Activated CD8-positive, alpha-beta T cell treated with anti-CD3 and anti-CD28 coated beads for 36 hours (primary cell): ENCODE data around the gene VPS37C. TPM values are rescaled to one million over a fixed set of nuclear protein-coding genes. Genes with fewer than 3 reads are reported as not detected.

Experiments used
- ATAC-seq: fragments of 200-7000 bp; cut with Tn5 transposase; one replicate; pipeline ENCODE4 v1.10.0; 2021; ENCODE audit warnings: mild to moderate bottlenecking, moderate library complexity
- CTCF ChIA-PET: fragments of 350-600 bp; sonication (Branson Sonifier 250); formaldehyde crosslinking; loops from one replicate; lab custom pipeline; 2021; ENCODE audit warnings: antibody characterized with exemption; lab: Charles Lee
- POLR2A ChIA-PET: fragments of 350-600 bp; sonication (Branson Sonifier 250); formaldehyde crosslinking; loops from one replicate; lab custom pipeline; 2021; ENCODE audit warnings: antibody characterized with exemption; lab: Charles Lee
- DNase-seq: peaks from one replicate; pipeline ENCODE4 v3.0.0-alpha.2; 2020
- H3K27ac Mint-ChIP-seq: one replicate; pipeline ENCODE4 v1.8.0; 2021; ENCODE audit warnings: mild to moderate bottlenecking, mixed read lengths
- H3K27me3 Mint-ChIP-seq: one replicate; pipeline ENCODE4 v1.8.0; 2021; ENCODE audit warnings: mixed read lengths
- H3K36me3 Mint-ChIP-seq: one replicate; pipeline ENCODE4 v1.8.0; 2021; ENCODE audit warnings: low read depth, mixed read lengths
- H3K4me1 Mint-ChIP-seq: one replicate; pipeline ENCODE4 v1.8.0; 2021; ENCODE audit warnings: low read depth, mixed read lengths
- H3K4me3 Mint-ChIP-seq: one replicate; pipeline ENCODE4 v1.8.0; 2021; ENCODE audit warnings: mild to moderate bottlenecking, moderate library complexity, mixed read lengths
- H3K9me3 Mint-ChIP-seq: one replicate; pipeline ENCODE4 v1.8.0; 2021; ENCODE audit warnings: mixed read lengths
- intact Hi-C: fragments of 100-400 bp; cut with micrococcal nuclease; formaldehyde crosslinking; loops from one replicate; pipeline ENCODE4 v1.10.0; 2022
- total RNA-seq, 2 experiments: library from RNA; stranded (reverse); gene quantifications; one replicate each; pipeline ENCODE4 v1.2.3, GENCODE V29; 2021
- TF ChIP-seq, protein P1 (sequence below): fragments of 200-600 bp; IDR thresholded peaks from one replicate; pipeline ENCODE4 v1.8.0; 2022; ENCODE audit warnings: antibody characterized with exemption, mild to moderate bottlenecking

VPS37C gene
- total RNA-seq, 2 experiments from 2014 or later = 6.6 to 7.2 TPM

DNA sequence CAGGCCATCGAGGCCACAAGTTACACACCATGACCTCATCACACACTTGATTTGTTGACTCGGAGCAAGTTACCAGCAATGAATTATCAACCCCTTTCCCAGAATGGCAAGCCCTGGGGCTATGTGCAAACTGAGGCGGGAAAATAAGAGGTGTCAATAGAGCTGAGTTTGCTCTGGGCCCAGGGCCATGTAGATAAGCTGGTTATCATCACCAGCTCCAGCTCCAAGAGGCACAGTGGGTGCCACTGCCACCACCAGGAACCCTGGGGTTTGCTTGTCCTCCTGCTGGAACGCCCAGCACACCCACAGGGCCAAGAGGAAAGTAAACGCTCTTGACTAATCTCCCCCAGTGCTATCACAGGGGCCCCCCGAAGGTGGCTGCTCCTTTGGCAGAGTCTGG, 13.0 kb upstream of the VPS37C start:
- CTCF ChIA-PET = interaction anchor here (1.1 to 3.1 kb wide), 4 partner anchors 13 to 44 kb away, joined by 3 to 19 read pairs (median 3); no protein-coding TSS in a partner anchor
- Mint-ChIP-seq H3K27ac (no peak overlapping the region), H3K36me3 (no peaks in the 10 kb centered on the region), H3K27me3 (no peaks in the 10 kb centered on the region), H3K4me1 (peaks cover 13% of the 10 kb centered on the region), H3K9me3 (peaks cover 11% of the 10 kb centered on the region), H3K4me3 (no peak overlapping the region)
- DNase-seq (no peak), ATAC-seq (no peak)
- intact Hi-C loops = no loop called here
- TF ChIP-seq, protein P1, sequence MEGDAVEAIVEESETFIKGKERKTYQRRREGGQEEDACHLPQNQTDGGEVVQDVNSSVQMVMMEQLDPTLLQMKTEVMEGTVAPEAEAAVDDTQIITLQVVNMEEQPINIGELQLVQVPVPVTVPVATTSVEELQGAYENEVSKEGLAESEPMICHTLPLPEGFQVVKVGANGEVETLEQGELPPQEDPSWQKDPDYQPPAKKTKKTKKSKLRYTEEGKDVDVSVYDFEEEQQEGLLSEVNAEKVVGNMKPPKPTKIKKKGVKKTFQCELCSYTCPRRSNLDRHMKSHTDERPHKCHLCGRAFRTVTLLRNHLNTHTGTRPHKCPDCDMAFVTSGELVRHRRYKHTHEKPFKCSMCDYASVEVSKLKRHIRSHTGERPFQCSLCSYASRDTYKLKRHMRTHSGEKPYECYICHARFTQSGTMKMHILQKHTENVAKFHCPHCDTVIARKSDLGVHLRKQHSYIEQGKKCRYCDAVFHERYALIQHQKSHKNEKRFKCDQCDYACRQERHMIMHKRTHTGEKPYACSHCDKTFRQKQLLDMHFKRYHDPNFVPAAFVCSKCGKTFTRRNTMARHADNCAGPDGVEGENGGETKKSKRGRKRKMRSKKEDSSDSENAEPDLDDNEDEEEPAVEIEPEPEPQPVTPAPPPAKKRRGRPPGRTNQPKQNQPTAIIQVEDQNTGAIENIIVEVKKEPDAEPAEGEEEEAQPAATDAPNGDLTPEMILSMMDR = no peak
- POLR2A ChIA-PET = interaction anchor here (1.3 kb wide), 1 partner anchor 16 kb away, joined by 4 read pairs; no protein-coding TSS in a partner anchor

DNA sequence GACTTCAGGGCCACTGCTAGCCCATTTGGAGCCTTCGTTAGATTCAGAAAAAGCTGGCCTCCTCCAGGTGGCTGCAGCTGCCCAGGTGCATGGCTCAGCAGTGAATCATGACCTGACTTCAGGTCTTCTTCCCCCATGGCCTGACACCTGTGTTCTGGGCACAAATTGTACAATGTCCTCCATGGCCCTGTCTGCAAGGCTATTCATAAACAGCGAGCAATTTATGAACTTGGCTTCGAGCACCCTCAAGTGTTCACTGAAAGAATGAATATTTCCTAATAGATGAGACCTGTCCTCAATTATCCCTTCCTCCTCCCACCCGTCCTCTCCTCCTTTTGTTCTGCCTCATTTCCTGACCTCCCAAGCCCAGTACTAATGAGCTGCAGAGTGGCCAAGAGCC, 12.2 kb upstream of the VPS37C start:
- Mint-ChIP-seq H3K27ac (no peak overlapping the region), H3K36me3 (no peaks in the 10 kb centered on the region), H3K27me3 (no peaks in the 10 kb centered on the region), H3K4me1 (peaks cover 17% of the 10 kb centered on the region), H3K9me3 (peaks cover 11% of the 10 kb centered on the region), H3K4me3 (no peak overlapping the region)
- DNase-seq (no peak), ATAC-seq (no peak)
- TF ChIP-seq, protein P1 = no peak
- ChIA-PET CTCF (interaction anchor here (1.1 kb wide), 1 partner anchor 43 kb away, joined by 3 read pairs; no protein-coding TSS in a partner anchor), POLR2A (interaction anchor here (1.3 kb wide), 1 partner anchor 15 kb away, joined by 4 read pairs; no protein-coding TSS in a partner anchor)
- intact Hi-C loops = no loop called here

DNA sequence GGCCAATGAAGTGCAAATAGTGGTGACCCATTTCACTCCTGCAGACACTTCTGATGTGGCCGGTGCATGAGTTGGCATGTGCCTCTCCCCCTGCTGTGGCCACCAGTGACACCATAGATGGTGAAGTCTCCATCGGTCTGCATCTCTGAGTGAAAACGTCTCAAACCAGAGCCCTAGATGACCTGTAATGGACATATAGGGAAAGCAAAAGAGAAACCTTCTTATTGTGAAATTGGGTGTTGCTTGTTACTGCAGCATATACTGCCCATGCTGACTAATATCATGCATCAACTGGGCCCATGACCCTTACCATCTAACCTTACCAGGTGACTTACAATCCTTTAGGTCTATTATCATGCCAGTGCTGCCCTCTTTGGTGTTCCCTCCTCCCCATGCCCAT, 11.7 kb upstream of the VPS37C start:
- Mint-ChIP-seq H3K36me3 (no peaks in the 10 kb centered on the region), H3K4me3 (no peak overlapping the region), H3K4me1 (peaks cover 21% of the 10 kb centered on the region), H3K9me3 (peaks cover 11% of the 10 kb centered on the region), H3K27me3 (no peaks in the 10 kb centered on the region), H3K27ac (no peak overlapping the region)
- ChIA-PET POLR2A (interaction anchor here (1.3 kb wide), 1 partner anchor 15 kb away, joined by 4 read pairs; no protein-coding TSS in a partner anchor), CTCF (interaction anchor here (4.8 kb wide), 1 partner anchor 15 kb away, joined by 31 read pairs; no protein-coding TSS in a partner anchor)
- TF ChIP-seq, protein P1 = no peak
- DNase-seq (no peak), ATAC-seq (no peak)
- intact Hi-C loops = no loop called here

DNA sequence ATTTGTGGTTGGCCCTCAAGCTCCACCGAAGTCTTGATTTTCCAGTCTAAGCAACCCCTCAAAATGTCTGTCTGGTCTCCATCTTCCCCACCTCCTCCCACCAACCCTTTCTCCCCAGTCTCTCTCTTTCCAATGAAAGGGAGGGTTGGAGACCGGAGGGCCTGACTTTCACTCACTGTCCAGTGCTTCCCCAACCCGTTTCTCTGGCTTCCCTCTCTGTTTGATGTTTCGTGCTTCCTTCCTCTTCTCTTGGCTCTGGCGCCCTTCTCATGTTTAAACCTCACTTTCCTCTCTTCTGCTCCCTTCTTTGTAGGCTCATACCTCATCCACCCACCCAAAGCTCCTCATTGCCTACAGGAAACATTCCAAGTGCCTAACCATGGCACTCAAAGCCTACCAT, 11.1 kb upstream of the VPS37C start:
- no peak for DNase-seq
- TF ChIP-seq, protein P1 = no peak
- no peak for ATAC-seq
- Mint-ChIP-seq H3K9me3 (peaks cover 11% of the 10 kb centered on the region), H3K4me1 (peaks cover 26% of the 10 kb centered on the region), H3K4me3 (no peak overlapping the region), H3K36me3 (no peaks in the 10 kb centered on the region), H3K27ac (no peak overlapping the region), H3K27me3 (no peaks in the 10 kb centered on the region)
- intact Hi-C loops = no loop called here
- ChIA-PET CTCF (interaction anchor here (4.8 kb wide), 1 partner anchor 15 kb away, joined by 31 read pairs; no protein-coding TSS in a partner anchor), POLR2A (no interaction called here)

DNA sequence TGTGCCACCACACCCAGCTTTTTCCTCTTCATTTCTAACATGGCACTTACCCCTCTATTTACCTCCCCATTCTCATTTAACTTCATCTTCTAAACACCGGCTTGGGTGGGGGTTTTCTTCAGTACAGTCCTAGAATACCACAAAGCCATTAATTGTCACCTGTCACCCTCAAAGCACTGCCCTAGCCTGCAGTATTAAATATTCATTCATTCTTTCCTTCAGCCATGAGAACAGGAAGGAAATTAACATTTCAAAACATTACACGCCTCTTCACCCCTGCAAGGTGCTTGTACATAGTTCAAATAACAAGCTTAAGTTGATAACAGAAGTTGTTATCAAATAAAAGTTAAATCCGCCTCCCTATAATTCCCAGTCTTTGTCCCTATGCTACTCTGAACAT, 10.7 kb upstream of the VPS37C start:
- ChIA-PET POLR2A (interaction anchor here (0.8 kb wide), 1 partner anchor 192 kb away, joined by 3 read pairs; no protein-coding TSS in a partner anchor), CTCF (interaction anchor here (4.8 kb wide), 1 partner anchor 16 kb away, joined by 31 read pairs; no protein-coding TSS in a partner anchor)
- Mint-ChIP-seq H3K27me3 (no peaks in the 10 kb centered on the region), H3K27ac (peak overlapping the region; percentile 43), H3K36me3 (no peaks in the 10 kb centered on the region), H3K4me1 (peaks cover 29% of the 10 kb centered on the region), H3K4me3 (no peak overlapping the region), H3K9me3 (peaks cover 11% of the 10 kb centered on the region)
- intact Hi-C loops = no loop called here
- ATAC-seq (peak; percentile 21), DNase-seq (no peak)
- TF ChIP-seq, protein P1 = no peak
